ENCODE measurements around the gene SMIM1.

DNA sequence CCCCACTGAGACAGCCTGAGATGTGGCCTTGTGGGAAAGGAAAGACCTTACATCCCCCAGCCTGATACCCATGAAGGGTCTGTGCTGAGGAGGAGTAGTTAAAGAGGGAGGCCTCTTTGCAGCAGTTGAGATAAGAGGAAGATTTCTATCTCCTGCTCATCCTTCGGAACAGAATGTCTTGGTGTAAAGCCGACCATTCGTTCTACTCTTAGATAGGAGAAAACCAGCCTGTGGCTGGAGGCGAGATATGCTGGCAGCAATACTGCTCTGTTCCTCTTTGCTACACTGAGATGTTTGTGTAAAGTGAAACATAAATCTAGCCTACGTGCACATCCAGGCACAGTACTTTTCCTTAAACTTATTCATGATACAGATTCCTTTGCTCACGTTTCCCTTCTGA lies 21.8 kb upstream of the SMIM1 start:
- TF ChIP-seq, protein P1, sequence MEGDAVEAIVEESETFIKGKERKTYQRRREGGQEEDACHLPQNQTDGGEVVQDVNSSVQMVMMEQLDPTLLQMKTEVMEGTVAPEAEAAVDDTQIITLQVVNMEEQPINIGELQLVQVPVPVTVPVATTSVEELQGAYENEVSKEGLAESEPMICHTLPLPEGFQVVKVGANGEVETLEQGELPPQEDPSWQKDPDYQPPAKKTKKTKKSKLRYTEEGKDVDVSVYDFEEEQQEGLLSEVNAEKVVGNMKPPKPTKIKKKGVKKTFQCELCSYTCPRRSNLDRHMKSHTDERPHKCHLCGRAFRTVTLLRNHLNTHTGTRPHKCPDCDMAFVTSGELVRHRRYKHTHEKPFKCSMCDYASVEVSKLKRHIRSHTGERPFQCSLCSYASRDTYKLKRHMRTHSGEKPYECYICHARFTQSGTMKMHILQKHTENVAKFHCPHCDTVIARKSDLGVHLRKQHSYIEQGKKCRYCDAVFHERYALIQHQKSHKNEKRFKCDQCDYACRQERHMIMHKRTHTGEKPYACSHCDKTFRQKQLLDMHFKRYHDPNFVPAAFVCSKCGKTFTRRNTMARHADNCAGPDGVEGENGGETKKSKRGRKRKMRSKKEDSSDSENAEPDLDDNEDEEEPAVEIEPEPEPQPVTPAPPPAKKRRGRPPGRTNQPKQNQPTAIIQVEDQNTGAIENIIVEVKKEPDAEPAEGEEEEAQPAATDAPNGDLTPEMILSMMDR (IDR thresholded peaks at IDR 0.05), result no peak
- no peak for TF ChIP-seq ZFX (IDR thresholded peaks at IDR 0.05; ENCODE audit: borderline replicate concordance)
